MCF 10A (cell line): Measurements from ENCODE around the gene ARMC8. TPM values are rescaled to one million over a fixed set of nuclear protein-coding genes. Genes with fewer than 3 reads are reported as not detected.

Source experiments
- BruUV-seq: library from RNA; stranded (reverse); fragments of 400-500 nt; replicated peaks from 2 replicates; lab custom pipeline; 2021; lab: Mats Ljungman, UMichigan
- CTCF ChIA-PET: fragments of 300-600 bp; sonication (Branson Sonifier 250); formaldehyde crosslinking; extraction: SDS; loops from one replicate; lab custom pipeline; 2021; ENCODE audit warnings: antibody characterized with exemption, inconsistent platforms; lab: Yijun Ruan, JAX
- POLR2A ChIA-PET: fragments of 300-600, 350-650 bp; sonication (Branson Sonifier 250); formaldehyde crosslinking; extraction: SDS; loops from one replicate; lab custom pipeline; 2020; ENCODE audit warnings: antibody characterized with exemption, inconsistent platforms; lab: Yijun Ruan, JAX
- DNase-seq: peaks from one replicate; pipeline ENCODE4 v3.0.0-alpha.2; 2018; ENCODE audit not compliant: unreplicated experiment
- H3K27ac Mint-ChIP-seq: one replicate; pipeline ENCODE4 v1.8.0; 2022; ENCODE audit warnings: mild to moderate bottlenecking, low read depth, mixed read lengths; ENCODE audit not compliant: unreplicated experiment
- H3K27me3 Mint-ChIP-seq: one replicate; pipeline ENCODE4 v1.8.0; 2022; ENCODE audit warnings: mixed read lengths; ENCODE audit not compliant: insufficient read depth, unreplicated experiment
- H3K36me3 Mint-ChIP-seq: one replicate; pipeline ENCODE4 v1.8.0; 2022; ENCODE audit warnings: mild to moderate bottlenecking, moderate library complexity, mixed read lengths; ENCODE audit not compliant: insufficient read depth, unreplicated experiment
- H3K4me1 Mint-ChIP-seq: one replicate; pipeline ENCODE4 v1.8.0; 2022; ENCODE audit warnings: mixed read lengths; ENCODE audit not compliant: insufficient read depth, unreplicated experiment
- H3K4me3 Mint-ChIP-seq: one replicate; pipeline ENCODE4 v1.8.0; 2022; ENCODE audit warnings: mild to moderate bottlenecking, moderate library complexity, mixed read lengths; ENCODE audit not compliant: unreplicated experiment
- H3K9me3 Mint-ChIP-seq: one replicate; pipeline ENCODE4 v1.8.0; 2022; ENCODE audit warnings: mixed read lengths; ENCODE audit not compliant: unreplicated experiment
- intact Hi-C: fragments of 100-400 bp; cut with micrococcal nuclease; formaldehyde crosslinking; loops from 2 replicates; pipeline ENCODE4 v1.14.1; 2022
- total RNA-seq: library from RNA; stranded (reverse); gene quantifications from 2 replicates; pipeline ENCODE4 v1.2.3, GENCODE V29; 2022
- TF ChIP-seq, protein P1 (sequence below): fragments of 200-600 bp; IDR thresholded peaks from one replicate; pipeline ENCODE4 v1.8.0; 2022; ENCODE audit warnings: antibody characterized with exemption, mild to moderate bottlenecking; ENCODE audit not compliant: unreplicated experiment

Gene ARMC8
- total RNA-seq, 1 experiment from 2014 or later = 29.8 TPM

DNA sequence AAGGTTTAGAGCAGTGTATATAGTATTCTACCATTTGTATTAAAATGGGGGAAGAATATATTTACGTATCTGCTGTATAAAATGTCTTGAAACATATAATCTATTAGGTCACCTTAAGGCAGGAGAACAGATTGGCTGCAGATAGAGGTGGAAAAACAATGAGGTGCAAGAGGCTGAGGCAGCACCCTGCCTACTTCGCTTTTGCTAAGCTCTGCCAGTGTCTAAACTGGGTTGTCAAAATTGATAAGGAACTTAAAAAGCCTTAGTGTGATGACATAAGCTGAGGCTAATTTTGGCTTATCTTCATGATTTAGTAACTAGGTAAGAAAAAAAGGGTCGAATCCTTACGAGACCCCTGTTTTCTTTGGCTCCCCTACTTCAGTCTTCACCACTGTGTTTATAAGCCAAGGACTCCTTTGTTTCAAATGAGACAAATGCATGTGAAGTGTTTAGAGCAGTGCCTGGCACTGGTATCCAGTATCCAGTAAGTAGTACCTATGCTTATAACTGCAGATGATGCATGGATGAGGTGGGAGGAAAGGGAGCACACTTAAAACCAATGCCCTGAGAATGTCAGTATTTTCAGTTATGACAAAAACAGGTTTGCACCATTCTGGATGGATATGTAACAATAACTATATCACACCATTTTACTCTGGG, 45.7 kb downstream of the ARMC8 start:
- Mint-ChIP-seq H3K9me3 (no peaks in the 10 kb centered on the region), H3K27me3 (no peaks in the 10 kb centered on the region), H3K27ac (no peak overlapping the region), H3K4me1 (peaks cover 7% of the 10 kb centered on the region), H3K4me3 (no peak overlapping the region), H3K36me3 (peaks cover 60% of the 10 kb centered on the region)
- no peak for DNase-seq
- intact Hi-C loops = no loop called here
- BruUV-seq = no TSS peak
- ChIA-PET CTCF (no interaction called here), POLR2A (no interaction called here)
- TF ChIP-seq, protein P1, sequence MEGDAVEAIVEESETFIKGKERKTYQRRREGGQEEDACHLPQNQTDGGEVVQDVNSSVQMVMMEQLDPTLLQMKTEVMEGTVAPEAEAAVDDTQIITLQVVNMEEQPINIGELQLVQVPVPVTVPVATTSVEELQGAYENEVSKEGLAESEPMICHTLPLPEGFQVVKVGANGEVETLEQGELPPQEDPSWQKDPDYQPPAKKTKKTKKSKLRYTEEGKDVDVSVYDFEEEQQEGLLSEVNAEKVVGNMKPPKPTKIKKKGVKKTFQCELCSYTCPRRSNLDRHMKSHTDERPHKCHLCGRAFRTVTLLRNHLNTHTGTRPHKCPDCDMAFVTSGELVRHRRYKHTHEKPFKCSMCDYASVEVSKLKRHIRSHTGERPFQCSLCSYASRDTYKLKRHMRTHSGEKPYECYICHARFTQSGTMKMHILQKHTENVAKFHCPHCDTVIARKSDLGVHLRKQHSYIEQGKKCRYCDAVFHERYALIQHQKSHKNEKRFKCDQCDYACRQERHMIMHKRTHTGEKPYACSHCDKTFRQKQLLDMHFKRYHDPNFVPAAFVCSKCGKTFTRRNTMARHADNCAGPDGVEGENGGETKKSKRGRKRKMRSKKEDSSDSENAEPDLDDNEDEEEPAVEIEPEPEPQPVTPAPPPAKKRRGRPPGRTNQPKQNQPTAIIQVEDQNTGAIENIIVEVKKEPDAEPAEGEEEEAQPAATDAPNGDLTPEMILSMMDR = no peak

DNA sequence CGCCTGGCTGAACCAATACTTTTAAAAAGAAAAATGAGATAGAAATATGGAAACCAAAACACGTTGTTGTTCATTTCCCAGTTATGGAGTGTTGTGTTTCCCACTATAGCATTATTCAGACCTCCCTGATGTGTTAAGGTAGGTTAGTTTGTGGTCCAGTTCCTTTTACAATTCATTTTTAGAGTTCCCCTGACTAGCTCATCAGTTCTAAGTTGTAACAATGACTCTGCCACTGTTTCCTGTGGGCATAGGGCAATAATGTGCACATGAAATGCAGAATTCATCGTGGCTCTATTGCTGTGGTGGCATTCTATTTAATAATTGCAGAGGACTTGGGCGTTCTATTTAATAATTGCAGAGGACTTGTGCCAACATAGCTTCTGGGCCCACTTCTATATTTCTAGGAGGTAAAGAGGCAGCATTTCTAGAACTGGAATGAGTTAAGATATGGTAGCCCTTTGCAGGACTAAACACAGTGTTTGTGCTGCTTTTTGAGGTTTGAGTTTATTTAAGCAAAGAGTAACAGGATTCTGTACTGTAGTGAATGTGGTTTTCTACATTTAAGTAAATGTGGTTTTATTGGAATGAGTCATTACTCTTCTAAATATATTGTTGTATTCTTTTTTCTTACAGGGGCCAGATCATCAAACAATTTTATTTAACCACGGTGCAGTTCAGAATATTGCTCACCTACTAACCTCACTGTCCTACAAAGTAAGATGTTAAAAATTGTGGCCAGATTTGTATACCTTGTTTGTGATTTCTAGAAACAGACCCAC, 47.5 kb downstream of the ARMC8 start:
- H3K27me3 Mint-ChIP-seq = no peaks in the 10 kb centered on the region
- H3K9me3 Mint-ChIP-seq = no peaks in the 10 kb centered on the region
- peaks cover 58% of the 10 kb centered on the region for H3K36me3 Mint-ChIP-seq
- peaks cover 7% of the 10 kb centered on the region for H3K4me1 Mint-ChIP-seq
- ChIA-PET CTCF (interaction anchor here (0.6 to 1.2 kb wide), 2 partner anchors 14 to 57 kb away, joined by 3 to 4 read pairs; no protein-coding TSS in a partner anchor), POLR2A (interaction anchor here (0.8 to 1.3 kb wide), 4 partner anchors 10 to 25 kb away, joined by 3 to 5 read pairs (median 4); no protein-coding TSS in a partner anchor)
- H3K4me3 Mint-ChIP-seq = no peak overlapping the region
- H3K27ac Mint-ChIP-seq = no peak overlapping the region
- TF ChIP-seq, protein P1 = no peak
- intact Hi-C loops = no loop called here
- BruUV-seq = no TSS peak
- no peak for DNase-seq

DNA sequence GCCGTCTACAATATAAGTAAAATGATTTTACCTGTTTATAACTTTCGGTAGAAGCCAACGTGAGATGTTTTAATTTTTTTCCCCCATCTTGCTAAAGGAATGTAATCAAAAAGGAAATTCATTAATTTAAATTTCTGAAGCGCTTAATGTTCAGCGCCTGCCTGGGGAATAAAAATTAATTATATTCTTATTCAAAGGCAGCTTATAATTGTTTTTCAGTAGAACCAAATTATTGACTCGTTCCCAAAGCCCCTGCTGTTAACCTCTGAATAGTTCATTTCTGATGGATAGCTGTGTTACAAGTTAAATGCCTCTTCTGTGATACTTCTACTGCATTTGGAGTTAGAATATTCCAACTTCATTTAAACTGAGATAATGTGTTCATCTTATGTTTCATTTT, 51.6 kb downstream of the ARMC8 start:
- H3K4me1 Mint-ChIP-seq = peaks cover 7% of the 10 kb centered on the region
- DNase-seq = no peak
- no peaks in the 10 kb centered on the region for H3K9me3 Mint-ChIP-seq
- CTCF ChIA-PET = interaction anchor here (0.6 to 1.3 kb wide), 2 partner anchors 20 to 268 kb away, joined by 3 read pairs; no protein-coding TSS in a partner anchor
- H3K36me3 Mint-ChIP-seq = peaks cover 59% of the 10 kb centered on the region
- POLR2A ChIA-PET = no interaction called here
- H3K27me3 Mint-ChIP-seq = no peaks in the 10 kb centered on the region
- intact Hi-C loops = no loop called here
- H3K27ac Mint-ChIP-seq = no peak overlapping the region
- BruUV-seq = no TSS peak
- H3K4me3 Mint-ChIP-seq = no peak overlapping the region
- TF ChIP-seq, protein P1 = no peak

DNA sequence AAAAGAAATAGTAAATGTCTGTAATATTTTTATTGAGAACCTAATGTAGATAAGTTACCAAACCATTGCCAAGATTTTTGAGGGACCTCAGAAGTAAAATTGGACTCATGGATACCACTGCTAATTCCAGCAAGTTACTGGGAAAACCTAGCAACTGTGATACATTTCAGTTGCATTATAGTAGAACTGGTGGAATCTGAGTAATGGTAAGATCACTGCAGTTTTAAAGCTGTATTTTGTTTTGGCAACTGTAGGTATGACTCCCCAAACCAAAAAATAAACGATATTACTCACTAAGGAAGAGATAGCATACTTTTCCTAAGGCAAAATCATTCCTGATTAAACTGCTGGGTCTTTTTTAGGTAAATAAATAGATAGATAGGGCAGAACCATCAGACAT, 54.0 kb downstream of the ARMC8 start:
- Mint-ChIP-seq H3K4me1 (no peaks in the 10 kb centered on the region), H3K36me3 (peaks cover 61% of the 10 kb centered on the region), H3K27me3 (no peaks in the 10 kb centered on the region), H3K9me3 (no peaks in the 10 kb centered on the region), H3K4me3 (no peak overlapping the region), H3K27ac (no peak overlapping the region)
- TF ChIP-seq, protein P1 = no peak
- CTCF ChIA-PET = interaction anchor here (0.6 kb wide), 1 partner anchor 92 kb away, joined by 3 read pairs; no protein-coding TSS in a partner anchor
- no peak for DNase-seq
- no TSS peak for BruUV-seq
- intact Hi-C loops = no loop called here
- POLR2A ChIA-PET = no interaction called here
